ENCODE data around the gene ZIC1. TPM values are rescaled to one million over a fixed set of nuclear protein-coding genes. Genes with fewer than 3 reads are reported as not detected.
A peak's percentile ranks its signal among the peaks of the same experiment; 100 is the strongest.

The ZIC1 gene
- total and polyA plus RNA-seq, 4 experiments from 2014 or later, result not detected

- Histone ChIP-seq H3K36me3 (ENCODE audit: insufficient read depth, low read length) (no peaks in the 10 kb centered on the region), H3K9me3 (ENCODE audit: control insufficient read depth in 1 of 2, low read length in 2 of 2) (no peaks in the 10 kb centered on the region), H3K27ac (ENCODE audit: low read depth, low read length) (no peak overlapping the region), H3K27me3 (ENCODE audit: insufficient read depth, low read length) (peaks cover 19% of the 10 kb centered on the region), H3K4me3 (ENCODE audit: low read length in 2 of 2) (no peak overlapping the region), H3K4me1 (ENCODE audit: insufficient read depth, low read length) (peaks cover 7% of the 10 kb centered on the region)
- Mint-ChIP-seq H3K27me3 (peaks cover 44 to 59% of the 10 kb centered on the region in 2 donors), H3K9me3 (peaks cover 0 to 47% (median 29%) of the 10 kb centered on the region in 8 donors), H3K4me3 (peak overlapping the region; percentile 55 to 88 (median 78)), H3K4me1 (peaks cover 13 to 26% (median 21%) of the 10 kb centered on the region in 4 donors), H3K36me3 (peaks cover 2 to 4% of the 10 kb centered on the region in 2 donors), H3K27ac (no peak overlapping the region)
- no peak for DNase-seq
- intact Hi-C loops (cut with micrococcal nuclease), result no loop called here
- ChIA-PET POLR2A (ENCODE audit: partially characterized antibody) (no interaction called here), CTCF (ENCODE audit: partially characterized antibody) (no interaction called here)
Measured at GRCh38 chr3:147413686-147414389, 4.7 kb downstream of the ZIC1 start.

DNA sequence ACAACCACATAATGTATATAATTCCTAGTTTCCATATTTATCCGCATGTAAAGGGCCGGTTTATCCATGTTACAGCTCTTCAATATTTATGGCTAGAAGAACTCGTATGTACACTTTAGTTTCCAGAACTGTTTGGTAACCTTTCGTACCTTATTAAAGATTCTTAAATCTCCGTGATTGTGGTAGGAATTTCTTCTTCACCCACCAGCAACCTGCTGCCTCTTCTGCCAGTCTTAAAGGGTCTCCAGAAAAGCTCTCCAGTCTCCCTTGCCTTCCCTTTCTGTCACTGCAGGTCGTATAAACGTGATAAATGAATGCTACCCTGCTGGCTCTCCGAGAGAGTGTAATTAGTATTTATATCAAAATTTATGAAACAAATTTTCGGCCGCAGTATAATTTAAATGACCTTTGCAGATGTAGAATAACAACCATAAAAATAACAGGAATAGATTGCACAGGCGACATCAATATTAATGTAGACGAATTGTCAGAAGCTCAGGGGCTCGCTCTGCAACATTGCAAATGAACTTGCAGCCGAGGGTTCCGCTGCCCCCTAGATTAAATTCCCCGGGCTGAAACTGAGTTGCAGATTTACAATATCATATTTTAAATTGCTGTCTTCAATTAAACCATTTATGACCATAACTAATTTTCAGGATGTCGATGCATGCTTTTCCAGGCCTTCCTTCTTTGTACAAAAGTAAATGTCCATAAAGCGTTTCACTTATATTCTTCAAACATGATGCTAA is 5.4 kb downstream of the ZIC1 start:
- H3K27me3 ChIP-seq (ENCODE audit: insufficient read depth, low read length), result peaks cover 19% of the 10 kb centered on the region
- ChIA-PET POLR2A (ENCODE audit: partially characterized antibody) (no interaction called here), CTCF (ENCODE audit: partially characterized antibody) (no interaction called here)
- Mint-ChIP-seq H3K9me3 (peaks cover 0 to 42% (median 28%) of the 10 kb centered on the region in 8 donors), H3K36me3 (peaks cover 2 to 4% of the 10 kb centered on the region in 2 donors), H3K4me1 (peaks cover 13 to 28% (median 21%) of the 10 kb centered on the region in 4 donors), H3K27me3 (peaks cover 45 to 59% of the 10 kb centered on the region in 2 donors), H3K27ac (no peak overlapping the region), H3K4me3 (peak overlapping the region in 1 of 8 donors; percentile 44)
- no peak overlapping the region for H3K4me3 ChIP-seq (ENCODE audit: low read length in 2 of 2)
- intact Hi-C loops (cut with micrococcal nuclease), result no loop called here
- no peaks in the 10 kb centered on the region for H3K36me3 ChIP-seq (ENCODE audit: insufficient read depth, low read length)
- H3K4me1 ChIP-seq (ENCODE audit: insufficient read depth, low read length), result peaks cover 7% of the 10 kb centered on the region
- no peak overlapping the region for H3K27ac ChIP-seq (ENCODE audit: low read depth, low read length)
- DNase-seq, result no peak
- no peaks in the 10 kb centered on the region for H3K9me3 ChIP-seq (ENCODE audit: control insufficient read depth in 1 of 2, low read length in 2 of 2)

GRCh38 chr3:147415286-147415685 is 6.1 kb downstream of the ZIC1 start:
- ChIA-PET CTCF (ENCODE audit: partially characterized antibody) (no interaction called here), POLR2A (ENCODE audit: partially characterized antibody) (no interaction called here)
- Histone ChIP-seq H3K9me3 (ENCODE audit: control insufficient read depth in 1 of 2, low read length in 2 of 2) (no peaks in the 10 kb centered on the region), H3K4me3 (ENCODE audit: low read length in 2 of 2) (no peak overlapping the region), H3K27me3 (ENCODE audit: insufficient read depth, low read length) (peaks cover 26% of the 10 kb centered on the region), H3K4me1 (ENCODE audit: insufficient read depth, low read length) (peaks cover 7% of the 10 kb centered on the region), H3K36me3 (ENCODE audit: insufficient read depth, low read length) (no peaks in the 10 kb centered on the region), H3K27ac (ENCODE audit: low read depth, low read length) (no peak overlapping the region)
- intact Hi-C loops (cut with micrococcal nuclease), result no loop called here
- Mint-ChIP-seq H3K4me1 (peaks cover 13 to 31% (median 21%) of the 10 kb centered on the region in 4 donors), H3K4me3 (no peak overlapping the region), H3K36me3 (peaks cover 2 to 10% of the 10 kb centered on the region in 2 donors), H3K27ac (no peak overlapping the region), H3K9me3 (peaks cover 0 to 49% (median 35%) of the 10 kb centered on the region in 8 donors), H3K27me3 (peaks cover 52 to 65% of the 10 kb centered on the region in 2 donors)
- DNase-seq, result no peak

DNA sequence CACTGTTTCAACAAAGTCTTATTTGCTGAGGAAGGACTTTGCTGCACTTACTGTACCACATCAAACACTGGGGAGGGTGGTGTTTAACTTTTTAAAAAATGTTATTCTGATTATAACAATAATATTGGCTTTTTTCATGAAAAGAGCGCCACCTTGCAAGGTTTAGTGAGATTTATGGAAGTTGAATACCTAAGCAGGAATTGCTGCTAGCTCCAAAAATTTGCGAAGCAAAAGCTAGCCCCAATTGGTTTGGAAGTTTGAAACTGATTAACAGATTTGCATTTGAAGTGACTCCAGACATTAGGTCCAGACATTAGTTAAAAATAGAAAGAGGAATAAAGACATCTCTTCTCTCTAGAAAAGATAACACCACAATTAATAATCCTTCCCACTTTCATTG is 6.7 kb downstream of the ZIC1 start:
- Histone ChIP-seq H3K36me3 (ENCODE audit: insufficient read depth, low read length) (no peaks in the 10 kb centered on the region), H3K4me3 (ENCODE audit: low read length in 2 of 2) (no peak overlapping the region), H3K9me3 (ENCODE audit: control insufficient read depth in 1 of 2, low read length in 2 of 2) (no peaks in the 10 kb centered on the region), H3K27me3 (ENCODE audit: insufficient read depth, low read length) (peaks cover 28% of the 10 kb centered on the region), H3K27ac (ENCODE audit: low read depth, low read length) (no peak overlapping the region), H3K4me1 (ENCODE audit: insufficient read depth, low read length) (peaks cover 7% of the 10 kb centered on the region)
- POLR2A ChIA-PET (ENCODE audit: partially characterized antibody), result no interaction called here
- no peak overlapping the region for H3K4me3 Mint-ChIP-seq
- CTCF ChIA-PET (ENCODE audit: partially characterized antibody), result no interaction called here
- intact Hi-C loops (cut with micrococcal nuclease), result no loop called here
- DNase-seq, result no peak
- H3K4me1 Mint-ChIP-seq, result peaks cover 13 to 28% (median 19%) of the 10 kb centered on the region in 4 donors
- H3K27ac Mint-ChIP-seq, result no peak overlapping the region
- H3K27me3 Mint-ChIP-seq, result peaks cover 51 to 64% of the 10 kb centered on the region in 2 donors
- H3K9me3 Mint-ChIP-seq, result peaks cover 0 to 47% (median 35%) of the 10 kb centered on the region in 8 donors
- peaks cover 2 to 10% of the 10 kb centered on the region in 2 donors for H3K36me3 Mint-ChIP-seq

DNA sequence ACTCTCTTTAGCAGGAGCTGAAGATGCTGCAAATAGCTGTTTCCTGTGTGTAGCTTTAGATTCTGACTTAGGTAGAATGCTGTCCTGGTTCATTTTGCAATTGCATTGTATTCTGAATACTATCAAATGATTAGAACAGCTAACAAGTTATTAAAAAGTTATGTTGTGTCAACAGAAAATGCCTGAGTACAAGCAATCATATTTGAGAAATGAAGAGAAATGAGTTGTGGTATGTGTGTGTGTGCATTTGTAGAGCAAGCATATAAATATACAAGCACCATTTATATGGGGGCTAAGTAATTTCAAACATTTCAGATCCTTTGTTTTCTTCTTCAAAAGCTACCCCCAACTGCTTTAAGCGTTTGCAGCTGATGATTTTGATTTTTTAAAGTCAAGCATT is 7.8 kb downstream of the ZIC1 start:
- DNase-seq, result no peak
- ChIA-PET POLR2A (ENCODE audit: partially characterized antibody) (no interaction called here), CTCF (ENCODE audit: partially characterized antibody) (no interaction called here)
- Histone ChIP-seq H3K4me3 (ENCODE audit: low read length in 2 of 2) (no peak overlapping the region), H3K27me3 (ENCODE audit: insufficient read depth, low read length) (peaks cover 25% of the 10 kb centered on the region), H3K36me3 (ENCODE audit: insufficient read depth, low read length) (no peaks in the 10 kb centered on the region), H3K4me1 (ENCODE audit: insufficient read depth, low read length) (peaks cover 7% of the 10 kb centered on the region), H3K27ac (ENCODE audit: low read depth, low read length) (no peak overlapping the region), H3K9me3 (ENCODE audit: control insufficient read depth in 1 of 2, low read length in 2 of 2) (no peaks in the 10 kb centered on the region)
- H3K27ac Mint-ChIP-seq, result no peak overlapping the region
- H3K9me3 Mint-ChIP-seq, result peaks cover 0 to 42% (median 32%) of the 10 kb centered on the region in 8 donors
- intact Hi-C loops (cut with micrococcal nuclease), result no loop called here
- no peak overlapping the region for H3K4me3 Mint-ChIP-seq
- H3K36me3 Mint-ChIP-seq, result peaks cover 2 to 10% of the 10 kb centered on the region in 2 donors
- H3K27me3 Mint-ChIP-seq, result peaks cover 46 to 58% of the 10 kb centered on the region in 2 donors
- peaks cover 9 to 17% (median 12%) of the 10 kb centered on the region in 4 donors for H3K4me1 Mint-ChIP-seq

DNA sequence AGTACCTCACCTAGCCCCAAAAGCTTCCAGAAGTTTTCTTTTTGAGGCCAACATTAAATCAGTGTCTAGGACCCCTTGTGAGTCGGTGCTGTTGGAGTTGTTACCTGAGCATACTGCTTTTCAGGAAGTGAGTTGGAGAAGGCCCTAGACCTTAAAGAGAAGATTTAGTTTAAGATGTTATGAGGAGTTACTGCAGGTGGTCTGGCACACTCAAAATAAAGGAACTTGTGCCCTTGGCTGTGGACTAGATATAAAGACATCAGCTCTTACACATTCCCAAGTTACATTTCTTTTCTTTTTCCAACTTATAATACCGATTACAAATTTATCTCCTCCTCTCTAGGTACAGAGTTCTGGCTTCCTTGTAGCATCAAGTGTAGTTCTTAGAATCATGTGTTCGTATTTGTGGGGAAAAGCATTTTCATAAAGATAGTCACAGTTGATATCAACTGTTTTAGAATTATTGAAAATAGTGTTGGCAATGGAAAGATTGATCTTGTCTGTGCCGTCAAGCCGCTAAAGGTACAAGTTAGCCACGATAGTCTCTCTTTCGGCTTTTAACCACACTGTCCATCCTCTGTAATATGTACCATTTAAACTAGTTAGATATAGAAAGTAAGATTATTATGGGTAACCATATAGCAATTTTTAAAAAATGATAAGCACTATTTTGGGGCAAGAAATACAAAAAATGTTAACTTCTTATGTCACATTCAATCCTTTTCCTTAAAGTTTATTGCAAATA is 8.6 kb downstream of the ZIC1 start:
- CTCF ChIA-PET (ENCODE audit: partially characterized antibody), result no interaction called here
- H3K9me3 Mint-ChIP-seq, result peaks cover 0 to 48% (median 38%) of the 10 kb centered on the region in 8 donors

DNA sequence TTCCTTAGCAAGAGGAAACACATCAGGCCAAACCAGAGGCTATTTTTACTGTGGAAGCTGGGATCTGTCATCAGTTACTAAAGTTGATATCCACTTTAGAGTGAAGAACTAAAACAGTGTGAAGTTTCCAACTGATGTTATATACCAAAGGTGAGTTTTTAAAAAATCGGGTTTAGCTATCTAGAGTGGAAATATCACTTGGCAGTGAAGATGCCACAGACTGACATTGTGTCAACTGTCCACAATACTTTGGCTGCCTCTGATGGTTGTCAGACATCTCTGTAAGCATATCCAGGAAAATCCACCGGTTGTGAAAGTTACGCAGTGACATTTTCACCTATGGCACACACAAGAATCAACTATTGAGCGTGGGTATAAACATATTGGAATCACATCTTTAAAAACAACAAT is 9.2 kb downstream of the ZIC1 start:
- Mint-ChIP-seq H3K27me3 (peaks cover 52 to 64% of the 10 kb centered on the region in 2 donors), H3K4me3 (no peak overlapping the region), H3K27ac (no peak overlapping the region), H3K36me3 (peaks cover 0 to 8% of the 10 kb centered on the region in 2 donors), H3K4me1 (peaks cover 3 to 8% (median 5%) of the 10 kb centered on the region in 4 donors), H3K9me3 (peaks cover 0 to 50% (median 38%) of the 10 kb centered on the region in 8 donors)
- ChIA-PET CTCF (ENCODE audit: partially characterized antibody) (no interaction called here), POLR2A (ENCODE audit: partially characterized antibody) (no interaction called here)
- peaks cover 2% of the 10 kb centered on the region for H3K4me1 ChIP-seq (ENCODE audit: insufficient read depth, low read length)
- peaks cover 28% of the 10 kb centered on the region for H3K27me3 ChIP-seq (ENCODE audit: insufficient read depth, low read length)
- DNase-seq, result no peak
- no peak overlapping the region for H3K4me3 ChIP-seq (ENCODE audit: low read length in 2 of 2)
- no peaks in the 10 kb centered on the region for H3K9me3 ChIP-seq (ENCODE audit: control insufficient read depth in 1 of 2, low read length in 2 of 2)
- H3K27ac ChIP-seq (ENCODE audit: low read depth, low read length), result no peak overlapping the region
- intact Hi-C loops (cut with micrococcal nuclease), result no loop called here
- H3K36me3 ChIP-seq (ENCODE audit: insufficient read depth, low read length), result no peaks in the 10 kb centered on the region

More for the DNA sequence above, 8.6 kb downstream of the ZIC1 start:
- POLR2A ChIA-PET (ENCODE audit: partially characterized antibody), result no interaction called here
- no peak overlapping the region for H3K27ac ChIP-seq (ENCODE audit: low read depth, low read length)
- no peaks in the 10 kb centered on the region for H3K9me3 ChIP-seq (ENCODE audit: control insufficient read depth in 1 of 2, low read length in 2 of 2)
- H3K27me3 ChIP-seq (ENCODE audit: insufficient read depth, low read length), result peaks cover 32% of the 10 kb centered on the region
- peaks cover 2 to 10% of the 10 kb centered on the region in 2 donors for H3K36me3 Mint-ChIP-seq
- no peak for DNase-seq
- H3K4me3 Mint-ChIP-seq, result no peak overlapping the region
- H3K4me1 ChIP-seq (ENCODE audit: insufficient read depth, low read length), result peaks cover 7% of the 10 kb centered on the region
- no peaks in the 10 kb centered on the region for H3K36me3 ChIP-seq (ENCODE audit: insufficient read depth, low read length)
- H3K4me3 ChIP-seq (ENCODE audit: low read length in 2 of 2), result no peak overlapping the region
- H3K4me1 Mint-ChIP-seq, result peaks cover 6 to 12% (median 8%) of the 10 kb centered on the region in 4 donors
- no peak overlapping the region for H3K27ac Mint-ChIP-seq
- intact Hi-C loops (cut with micrococcal nuclease), result no loop called here
- peaks cover 53 to 62% of the 10 kb centered on the region in 2 donors for H3K27me3 Mint-ChIP-seq

Data from CD4-positive, alpha-beta memory T cell (primary cell).